Astrocyte (in vitro differentiated cells and primary cell): ENCODE data around the gene USP47. TPM values are rescaled to one million over a fixed set of nuclear protein-coding genes. Genes with fewer than 3 reads are reported as not detected.

ENCODE experiments used
- DNase-seq: peaks from one replicate; pipeline ENCODE4 v3.0.0-alpha.2; 2010; ENCODE audit warnings: low read depth
- FAIRE-seq: peaks from 2 replicates; lab custom pipeline; 2011; peaks lifted over from hg19 to GRCh38; lab: Jason Lieb, UNC
- H2AFZ ChIP-seq: 2 replicates; pipeline ENCODE4 v1.6.0; 2012; ENCODE audit warnings: low read depth, low read length, inconsistent platforms
- H3K27ac ChIP-seq: 2 replicates; pipeline ENCODE4 v1.5.1; 2011; ENCODE audit warnings: low read depth, low read length, inconsistent platforms
- H3K27me3 ChIP-seq: 2 replicates; pipeline ENCODE4 v1.6.0; 2011; ENCODE audit warnings: low read length, inconsistent platforms; ENCODE audit not compliant: insufficient read depth
- H3K36me3 ChIP-seq: 2 replicates; pipeline ENCODE4 v1.5.1; 2011; ENCODE audit warnings: low read length, inconsistent platforms; ENCODE audit not compliant: insufficient read depth
- H3K4me1 ChIP-seq: 2 replicates; pipeline ENCODE4 v1.5.1; 2011; ENCODE audit warnings: low read length, inconsistent platforms; ENCODE audit not compliant: insufficient read depth
- H3K4me2 ChIP-seq: 2 replicates; pipeline ENCODE4 v1.6.0; 2012; ENCODE audit warnings: low read length, inconsistent platforms
- H3K4me3 ChIP-seq: 2 replicates; pipeline ENCODE4 v1.5.1; 2011; ENCODE audit warnings: low read depth, mild to moderate bottlenecking, low read length, inconsistent platforms; ENCODE audit not compliant: insufficient read depth
- H3K79me2 ChIP-seq: 2 replicates; pipeline ENCODE4 v1.6.0; 2012; ENCODE audit warnings: mild to moderate bottlenecking, low read length, inconsistent platforms; ENCODE audit not compliant: insufficient read depth
- H3K9ac ChIP-seq: 2 replicates; pipeline ENCODE4 v1.6.0; 2012; ENCODE audit warnings: mild to moderate bottlenecking, low read length, inconsistent platforms
- H3K9me3 ChIP-seq: 2 replicates; pipeline ENCODE4 v1.5.1; 2012; ENCODE audit warnings: low read depth, mild to moderate bottlenecking, low read length, inconsistent platforms; ENCODE audit not compliant: insufficient read depth
- H4K20me1 ChIP-seq: 2 replicates; pipeline ENCODE4 v1.6.0; 2012; ENCODE audit warnings: low read length, inconsistent platforms; ENCODE audit not compliant: insufficient read depth
- H3K27ac Mint-ChIP-seq: one replicate; pipeline ENCODE4 v1.8.0; 2021; ENCODE audit warnings: mild to moderate bottlenecking, mixed read lengths; ENCODE audit not compliant: unreplicated experiment
- H3K27me3 Mint-ChIP-seq: one replicate; pipeline ENCODE4 v1.8.0; 2021; ENCODE audit warnings: low read depth, mixed read lengths; ENCODE audit not compliant: unreplicated experiment
- H3K36me3 Mint-ChIP-seq: one replicate; pipeline ENCODE4 v1.8.0; 2021; ENCODE audit warnings: low read depth, mixed read lengths; ENCODE audit not compliant: unreplicated experiment
- H3K4me1 Mint-ChIP-seq: one replicate; pipeline ENCODE4 v1.8.0; 2021; ENCODE audit warnings: low read depth, mixed read lengths; ENCODE audit not compliant: unreplicated experiment
- H3K4me3 Mint-ChIP-seq: one replicate; pipeline ENCODE4 v1.8.0; 2021; ENCODE audit warnings: mild to moderate bottlenecking, moderate library complexity, mixed read lengths; ENCODE audit not compliant: unreplicated experiment
- H3K9me3 Mint-ChIP-seq: one replicate; pipeline ENCODE4 v1.8.0; 2021; ENCODE audit warnings: mild to moderate bottlenecking, mixed read lengths; ENCODE audit not compliant: unreplicated experiment
- CTCF ChIP-seq: IDR thresholded peaks from 2 replicates; pipeline ENCODE4 v1.5.1; 2011; ENCODE audit warnings: low read depth, mild to moderate bottlenecking, inconsistent platforms, low read length, moderate library complexity; ENCODE audit not compliant: insufficient read depth
- EZH2 ChIP-seq: IDR thresholded peaks from 2 replicates; pipeline ENCODE4 v1.6.1; 2012; ENCODE audit warnings: mild to moderate bottlenecking, low read length, inconsistent platforms; ENCODE audit not compliant: insufficient read depth
- total RNA-seq: library from RNA; stranded (reverse); gene quantifications from 2 replicates; pipeline ENCODE4 v1.2.1, GENCODE V29; 2021

USP47 gene
- total RNA-seq, 1 donor from 2014 or later: 49.5 TPM

GRCh38 chr11:11847082-11847481, 5.3 kb downstream of the USP47 start:
- H3K27ac Mint-ChIP-seq: no peak overlapping the region
- Histone ChIP-seq H3K4me3 (no peak overlapping the region), H3K4me1 (peaks cover 13% of the 10 kb centered on the region), H3K4me2 (no peak overlapping the region), H4K20me1 (peaks cover 93% of the 10 kb centered on the region), H3K27me3 (no peaks in the 10 kb centered on the region), H3K27ac (no peak overlapping the region), H3K79me2 (peaks cover 100% of the 10 kb centered on the region), H3K9ac (no peak overlapping the region), H3K9me3 (no peaks in the 10 kb centered on the region), H2AFZ (no peak overlapping the region), H3K36me3 (no peaks in the 10 kb centered on the region)
- TF ChIP-seq CTCF: no peak
- no peak for TF ChIP-seq EZH2
- H3K4me1 Mint-ChIP-seq: peaks cover 44% of the 10 kb centered on the region
- H3K9me3 Mint-ChIP-seq: no peaks in the 10 kb centered on the region
- peak overlapping the region; percentile 52 for H3K4me3 Mint-ChIP-seq
- H3K36me3 Mint-ChIP-seq: no peaks in the 10 kb centered on the region
- DNase-seq: no peak
- no peaks in the 10 kb centered on the region for H3K27me3 Mint-ChIP-seq
- FAIRE-seq: no peak

GRCh38 chr11:11848891-11849746, 7.3 kb downstream of the USP47 start:
- Mint-ChIP-seq H3K9me3 (no peaks in the 10 kb centered on the region), H3K4me3 (peak overlapping the region; percentile 17), H3K27ac (peak overlapping the region; percentile 22), H3K4me1 (peaks cover 55% of the 10 kb centered on the region), H3K27me3 (no peaks in the 10 kb centered on the region), H3K36me3 (no peaks in the 10 kb centered on the region)
- H3K27me3 ChIP-seq: no peaks in the 10 kb centered on the region
- DNase-seq: peak; percentile 51
- H4K20me1 ChIP-seq: peaks cover 93% of the 10 kb centered on the region
- no peak for FAIRE-seq
- no peak overlapping the region for H3K9ac ChIP-seq
- H3K36me3 ChIP-seq: no peaks in the 10 kb centered on the region
- H3K9me3 ChIP-seq: no peaks in the 10 kb centered on the region
- TF ChIP-seq EZH2 (no peak), CTCF (peak; percentile 67)
- H2AFZ ChIP-seq: no peak overlapping the region
- H3K4me3 ChIP-seq: no peak overlapping the region
- peaks cover 97% of the 10 kb centered on the region for H3K79me2 ChIP-seq
- no peak overlapping the region for H3K27ac ChIP-seq
- peaks cover 7% of the 10 kb centered on the region for H3K4me1 ChIP-seq
- H3K4me2 ChIP-seq: peak overlapping the region; percentile 1

GRCh38 chr11:11850668-11851067, 8.9 kb downstream of the USP47 start:
- no peak overlapping the region for H2AFZ ChIP-seq
- no peaks in the 10 kb centered on the region for H3K9me3 Mint-ChIP-seq
- FAIRE-seq: no peak
- H3K36me3 ChIP-seq: no peaks in the 10 kb centered on the region
- no peaks in the 10 kb centered on the region for H3K36me3 Mint-ChIP-seq
- no peak for DNase-seq
- no peak overlapping the region for H3K9ac ChIP-seq
- TF ChIP-seq EZH2: no peak
- no peak for TF ChIP-seq CTCF
- no peaks in the 10 kb centered on the region for H3K27me3 ChIP-seq
- H3K4me2 ChIP-seq: no peak overlapping the region
- H4K20me1 ChIP-seq: peaks cover 86% of the 10 kb centered on the region
- H3K27me3 Mint-ChIP-seq: no peaks in the 10 kb centered on the region
- no peaks in the 10 kb centered on the region for H3K4me1 ChIP-seq
- H3K27ac Mint-ChIP-seq: peak overlapping the region; percentile 5
- peaks cover 44% of the 10 kb centered on the region for H3K4me1 Mint-ChIP-seq
- H3K79me2 ChIP-seq: peaks cover 90% of the 10 kb centered on the region
- no peak overlapping the region for H3K4me3 ChIP-seq
- no peak overlapping the region for H3K27ac ChIP-seq
- H3K9me3 ChIP-seq: no peaks in the 10 kb centered on the region
- no peak overlapping the region for H3K4me3 Mint-ChIP-seq
